Colonic mucosa (tissue), 4 donors: ENCODE results near the gene COL18A1. TPM values are rescaled to one million over a fixed set of nuclear protein-coding genes. Genes with fewer than 3 reads are reported as not detected.
"Not testable (repeated sequence)": the region's sequence is repeated elsewhere in the genome, so short reads cannot be mapped to it uniquely, and the experiment has no call there.

Experiments
- DNase-seq: peaks from one replicate; pipeline ENCODE4 v3.0.0-alpha.2; 2020
- H3K27ac ChIP-seq: fragments of 200-600 bp; one replicate; pipeline ENCODE4 v1.8.0; 2021
- H3K27me3 ChIP-seq: fragments of 200-600 bp; one replicate; pipeline ENCODE4 v1.8.0; 2021
- H3K36me3 ChIP-seq: fragments of 200-600 bp; one replicate; pipeline ENCODE4 v1.8.0; 2021
- H3K4me1 ChIP-seq: fragments of 200-600 bp; one replicate; pipeline ENCODE4 v1.8.0; 2021; ENCODE audit warnings: mild to moderate bottlenecking
- H3K4me3 ChIP-seq: fragments of 200-600 bp; one replicate; pipeline ENCODE4 v1.8.0; 2021
- H3K9ac ChIP-seq, 2 donors: one replicate each; pipeline ENCODE4 v1.7.0; 2013; ENCODE audit warnings: control low read depth in 2 of 2, low read depth in 2 of 2, low read length in 2 of 2
- H3K9me3 ChIP-seq: fragments of 200-600 bp; one replicate; pipeline ENCODE4 v1.8.0; 2021
- CTCF ChIP-seq: fragments of 200-600 bp; IDR thresholded peaks from one replicate; pipeline ENCODE4 v1.8.0; 2022; ENCODE audit warnings: antibody characterized with exemption, mild to moderate bottlenecking
- intact Hi-C: fragments of 100-400 bp; cut with DNase I; formaldehyde crosslinking; loops from one replicate; pipeline ENCODE4 v1.14.1; 2022
- total RNA-seq, 2 donors: library from RNA; stranded (reverse); fragmentation: NEBNext Ultra II Directional in 1 of 2; extraction: Animal tissue kit (Norgen Biotek cat#: 25700) in 1 of 2; gene quantifications; one replicate each; pipeline ENCODE4 v1.2.1, GENCODE V29; 2021
- donor health status: healthy.
- donor health status: DM: no; HTN: no; CAD: no.
- donor health status: DM: no; HTN: no; CAD: no.

The COL18A1 gene
- total RNA-seq, 2 donors from 2014 or later = 8.4 to 22.3 TPM

- H3K9ac ChIP-seq = no peak overlapping the region
- no peak overlapping the region for H3K27ac ChIP-seq
Observed at GRCh38 chr21:45439901-45440461, 35.0 kb downstream of the COL18A1 start.

GRCh38 chr21:45440736-45441350, 35.9 kb downstream of the COL18A1 start:
- intact Hi-C loops = no loop called here

More at GRCh38 chr21:45439901-45440461, 35.0 kb downstream of the COL18A1 start:
- intact Hi-C loops = loop anchor here (1.0 to 2.0 kb wide), 2 partner anchors 148 to 299 kb away; no protein-coding TSS in a partner anchor
- no peaks in the 10 kb centered on the region for H3K4me1 ChIP-seq
- H3K9me3 ChIP-seq = no peaks in the 10 kb centered on the region
- DNase-seq = no peak
- H3K4me3 ChIP-seq = no peak overlapping the region
- no peaks in the 10 kb centered on the region for H3K36me3 ChIP-seq
- no peak for TF ChIP-seq CTCF
- H3K27me3 ChIP-seq = no peaks in the 10 kb centered on the region

DNA sequence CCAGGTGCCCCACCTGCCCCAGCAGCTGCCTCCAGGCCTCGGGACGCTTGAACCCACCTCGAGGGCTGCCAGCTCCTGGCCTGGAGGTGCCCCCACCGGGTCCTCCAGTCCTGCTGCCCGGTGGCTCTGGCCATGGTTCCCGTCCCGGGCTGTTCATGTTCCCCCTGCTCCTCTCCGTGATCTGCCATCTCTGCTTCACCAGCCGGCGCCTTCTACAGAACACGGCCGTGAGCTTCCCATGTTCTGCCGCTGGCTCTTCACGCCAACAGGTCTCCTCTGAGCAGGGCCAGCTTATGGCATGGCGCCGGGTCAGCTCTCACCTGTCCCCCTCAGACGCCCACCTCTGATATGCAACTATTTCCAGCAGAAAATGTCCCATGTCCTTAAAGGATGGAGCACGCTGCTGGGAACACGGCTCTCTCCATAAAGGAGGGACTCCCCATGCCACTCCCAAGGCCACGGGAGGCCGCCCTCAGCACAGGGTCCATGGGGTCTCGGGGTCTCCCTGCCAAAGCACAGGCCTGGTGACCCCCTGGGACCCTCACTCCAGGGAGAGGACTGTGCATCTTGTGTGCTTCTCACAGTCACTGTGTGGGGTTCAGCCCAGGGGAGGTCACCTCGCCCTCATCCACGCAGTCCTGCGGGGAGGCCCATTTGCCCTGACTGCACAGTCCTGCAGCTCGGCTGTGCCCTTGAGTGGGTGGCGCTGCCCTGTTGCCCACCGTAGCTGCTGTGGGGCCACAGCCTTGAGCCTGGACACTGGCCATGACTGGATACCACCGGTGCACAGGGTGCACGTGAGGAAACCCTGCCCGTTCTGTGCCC, 36.7 kb downstream of the COL18A1 start:
- H3K9ac ChIP-seq = no peak overlapping the region
- no peaks in the 10 kb centered on the region for H3K36me3 ChIP-seq
- no peaks in the 10 kb centered on the region for H3K27me3 ChIP-seq
- TF ChIP-seq CTCF = no peak
- intact Hi-C loops = no loop called here
- no peak overlapping the region for H3K27ac ChIP-seq
- no peak for DNase-seq
- no peak overlapping the region for H3K4me3 ChIP-seq
- no peaks in the 10 kb centered on the region for H3K4me1 ChIP-seq
- H3K9me3 ChIP-seq = no peaks in the 10 kb centered on the region

More at GRCh38 chr21:45440736-45441350, 35.9 kb downstream of the COL18A1 start:
- Histone ChIP-seq H3K9me3 (no peaks in the 10 kb centered on the region), H3K4me3 (no peak overlapping the region), H3K9ac (no peak overlapping the region), H3K27ac (no peak overlapping the region), H3K36me3 (no peaks in the 10 kb centered on the region), H3K4me1 (no peaks in the 10 kb centered on the region), H3K27me3 (no peaks in the 10 kb centered on the region)
- TF ChIP-seq CTCF = no peak
- DNase-seq = no peak

- Histone ChIP-seq H3K9ac (no peak overlapping the region), H3K4me1 (no peaks in the 10 kb centered on the region), H3K36me3 (no peaks in the 10 kb centered on the region), H3K27ac (no peak overlapping the region), H3K9me3 (no peaks in the 10 kb centered on the region), H3K4me3 (no peak overlapping the region), H3K27me3 (no peaks in the 10 kb centered on the region)
- DNase-seq = no peak
- intact Hi-C loops = no loop called here
- no peak for TF ChIP-seq CTCF
Observed at GRCh38 chr21:45442276-45442675, 37.3 kb downstream of the COL18A1 start.

GRCh38 chr21:45442686-45443594, 38.0 kb downstream of the COL18A1 start:
- H3K9ac ChIP-seq, H3K27me3 ChIP-seq, H3K9me3 ChIP-seq, H3K36me3 ChIP-seq, intact Hi-C loops, H3K4me1 ChIP-seq, DNase-seq, H3K4me3 ChIP-seq, H3K27ac ChIP-seq: not testable (repeated sequence)
